NCI-H748 (cell line): ENCODE results near the gene HTRA2.

Experiments
- DNase-seq: peaks from one replicate; lab custom pipeline; 2025; ENCODE audit not compliant: unreplicated experiment; lab: John Stamatoyannopoulos, UW

Gene HTRA2

GRCh38 chr2:74538881-74539339 is 9.2 kb downstream of the HTRA2 start:
- DNase-seq, result no peak

DNA sequence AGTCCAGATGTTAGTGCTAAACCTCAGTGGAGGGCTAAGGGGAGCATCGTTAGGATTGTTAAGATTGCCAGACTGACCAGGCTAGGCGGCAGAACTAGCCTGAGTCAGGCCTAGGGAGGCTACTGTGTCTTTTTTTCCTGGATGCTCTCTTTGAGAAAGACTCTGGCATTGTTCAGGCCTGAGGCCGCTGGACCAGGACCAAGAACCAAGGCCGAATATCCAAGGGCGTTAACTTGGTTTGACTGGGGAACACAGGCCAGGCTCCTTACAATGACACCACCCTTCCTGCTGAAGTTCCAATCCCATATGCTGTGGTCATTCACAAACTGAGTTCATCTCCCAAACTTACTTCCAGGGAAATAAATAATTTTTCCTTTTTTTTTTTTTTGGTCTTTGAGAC is 10.6 kb downstream of the HTRA2 start:
- DNase-seq, result no peak

DNA sequence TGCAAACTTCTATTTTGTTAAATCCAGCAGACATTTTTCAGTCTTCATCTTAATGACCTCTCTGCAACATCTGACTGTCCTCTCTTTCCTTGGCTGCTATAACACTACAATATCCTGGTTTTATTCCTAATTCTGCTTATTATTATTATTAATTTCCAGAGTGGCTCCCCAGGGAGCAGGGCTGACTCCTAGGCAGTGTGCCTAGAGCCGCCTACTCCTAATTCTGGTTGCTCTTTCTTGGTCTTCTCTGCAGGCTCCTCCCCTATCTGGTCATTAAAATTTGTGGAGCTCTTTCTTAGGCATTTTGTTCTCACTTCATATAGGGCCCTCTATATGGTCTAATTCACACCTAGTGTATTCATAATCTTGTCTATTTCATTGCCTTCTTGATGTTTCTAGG is 13.2 kb downstream of the HTRA2 start:
- no peak for DNase-seq

DNA sequence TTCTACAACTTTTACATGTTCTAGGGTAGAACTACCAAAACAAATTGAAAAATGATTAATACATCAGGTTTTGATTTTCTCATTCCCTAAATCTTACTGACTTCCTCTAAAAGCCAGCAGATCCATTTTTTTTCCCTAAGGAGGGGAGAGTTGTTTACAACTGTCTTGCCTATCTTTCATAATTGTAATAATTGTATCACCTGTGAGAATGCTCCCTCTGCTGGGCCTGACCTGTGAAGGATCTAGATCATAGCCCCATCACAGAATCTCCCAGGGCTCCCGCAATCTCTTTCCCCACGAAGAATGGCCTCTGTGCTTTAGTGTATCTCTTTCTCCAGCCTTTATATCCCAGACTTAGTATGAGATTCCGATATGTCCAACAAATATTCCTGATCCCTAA is 14.9 kb downstream of the HTRA2 start:
- no peak for DNase-seq

GRCh38 chr2:74546004-74546403 is 16.3 kb downstream of the HTRA2 start:
- DNase-seq, result no peak

DNA sequence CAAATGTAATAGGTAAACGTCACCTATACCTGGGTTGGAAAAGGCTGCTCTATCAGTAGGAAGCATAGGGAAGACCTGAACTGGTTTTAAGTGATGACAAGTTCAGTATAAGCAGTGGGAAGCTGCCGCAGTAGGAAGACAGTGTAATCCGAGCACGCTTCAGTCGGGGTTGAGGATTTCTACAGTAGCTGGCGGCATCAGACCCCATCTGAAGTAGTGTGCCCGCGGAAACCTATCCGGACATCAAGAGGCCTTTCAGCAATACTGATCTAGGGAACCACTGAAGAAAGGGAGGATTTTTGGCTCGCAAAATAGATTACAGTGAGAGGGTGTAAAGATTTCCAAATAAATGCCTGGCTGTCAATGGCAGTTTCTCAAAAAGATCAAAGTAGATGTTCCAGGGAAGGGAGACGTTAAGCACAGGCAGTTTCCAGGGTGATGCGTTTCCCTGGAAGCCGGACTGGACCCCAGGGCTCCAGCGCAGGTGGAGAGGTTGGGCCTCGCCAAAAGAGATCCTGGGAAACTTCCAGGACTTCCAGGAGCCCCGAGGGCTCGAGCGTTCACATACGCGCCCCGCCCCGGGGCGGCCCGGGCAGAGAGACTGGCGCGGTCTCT is 18.7 kb downstream of the HTRA2 start:
- peak; percentile 56 for DNase-seq

- DNase-seq, result peak; percentile 78
These were observed 19.4 kb downstream of the HTRA2 start for GRCh38 chr2:74548900-74549826.

DNA sequence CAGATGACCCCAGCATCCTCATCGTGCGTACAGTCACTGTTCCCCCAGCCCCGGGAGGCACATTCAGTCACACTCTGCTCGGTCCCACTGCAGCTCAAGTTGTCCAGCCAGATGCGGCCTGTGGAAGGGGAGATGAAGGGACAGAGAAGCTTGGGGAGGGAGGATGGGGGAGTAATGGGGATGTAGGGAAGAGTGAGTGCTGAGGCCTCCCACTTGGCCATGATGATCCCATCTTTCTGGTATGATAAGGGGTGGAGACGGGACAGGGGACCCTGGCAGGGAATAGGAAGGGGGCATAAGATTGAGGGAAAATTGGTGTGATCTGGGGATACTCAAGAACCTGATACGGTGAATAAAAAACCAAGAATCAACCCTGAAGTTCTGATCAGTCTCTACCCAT is 20.5 kb downstream of the HTRA2 start:
- no peak for DNase-seq

DNA sequence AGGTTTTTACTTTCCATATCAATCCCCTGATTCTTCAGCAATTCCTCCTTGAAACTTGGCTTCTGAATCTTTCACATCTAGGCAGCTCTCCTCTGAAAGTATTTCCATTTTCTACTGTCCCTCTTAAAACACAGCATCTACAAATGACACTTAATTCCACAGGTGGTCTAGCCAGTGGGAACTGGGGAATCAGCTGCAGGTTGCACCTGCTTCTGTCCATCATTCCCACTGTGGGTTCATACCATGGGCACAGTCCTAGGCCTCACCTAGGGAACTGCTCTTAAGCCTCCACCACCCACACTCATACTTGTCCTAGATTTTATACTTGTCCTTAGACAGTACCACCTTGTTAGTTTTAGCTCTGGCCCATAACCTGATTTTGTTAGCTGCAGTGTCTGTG is 21.8 kb downstream of the HTRA2 start:
- no peak for DNase-seq

DNA sequence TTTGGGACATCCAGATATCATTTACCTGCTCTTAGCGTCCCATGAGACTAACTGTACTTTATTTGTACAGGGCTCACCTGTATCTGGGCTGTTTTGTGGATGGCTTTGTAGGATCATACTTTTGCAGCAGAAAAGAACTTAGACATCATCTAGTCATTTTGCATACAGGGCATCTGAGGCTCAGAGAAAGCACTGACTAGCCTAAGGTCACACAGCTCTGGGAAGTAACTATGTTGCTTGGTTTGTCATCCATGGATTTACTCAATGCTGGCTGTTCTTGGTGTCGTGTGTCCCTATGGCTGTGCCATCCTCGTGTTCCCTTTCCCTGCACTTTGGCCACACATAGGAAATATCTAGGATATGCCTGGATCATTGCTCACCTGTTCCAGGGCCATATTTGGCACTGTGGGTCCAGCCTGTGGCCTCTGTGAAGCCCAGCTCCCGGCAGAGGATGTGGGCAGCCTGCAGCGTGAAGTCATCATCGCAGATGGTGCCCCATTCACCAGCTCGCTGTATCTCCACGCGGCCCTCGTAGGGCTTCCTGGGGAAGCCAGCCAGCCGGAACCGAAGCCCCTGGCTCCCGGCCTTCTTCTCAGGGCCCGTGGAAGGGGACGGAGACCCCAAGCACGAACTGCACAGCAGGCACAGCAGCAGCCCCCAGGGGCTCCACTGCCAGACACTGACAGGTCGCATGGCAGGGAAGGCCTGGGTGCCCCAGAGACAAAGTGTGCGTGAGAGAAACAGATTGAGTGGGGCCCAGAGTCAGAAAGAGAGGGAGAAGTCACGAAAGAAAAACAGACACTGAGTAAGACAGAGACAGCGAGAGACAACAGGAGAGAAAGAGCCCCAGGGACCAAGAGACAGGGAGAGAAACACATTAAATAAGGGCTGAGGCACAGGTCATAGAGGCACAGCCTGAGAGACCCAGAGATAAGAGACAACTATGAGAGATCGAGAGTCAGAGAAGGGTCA is 22.5 kb downstream of the HTRA2 start:
- DNase-seq, result no peak

DNA sequence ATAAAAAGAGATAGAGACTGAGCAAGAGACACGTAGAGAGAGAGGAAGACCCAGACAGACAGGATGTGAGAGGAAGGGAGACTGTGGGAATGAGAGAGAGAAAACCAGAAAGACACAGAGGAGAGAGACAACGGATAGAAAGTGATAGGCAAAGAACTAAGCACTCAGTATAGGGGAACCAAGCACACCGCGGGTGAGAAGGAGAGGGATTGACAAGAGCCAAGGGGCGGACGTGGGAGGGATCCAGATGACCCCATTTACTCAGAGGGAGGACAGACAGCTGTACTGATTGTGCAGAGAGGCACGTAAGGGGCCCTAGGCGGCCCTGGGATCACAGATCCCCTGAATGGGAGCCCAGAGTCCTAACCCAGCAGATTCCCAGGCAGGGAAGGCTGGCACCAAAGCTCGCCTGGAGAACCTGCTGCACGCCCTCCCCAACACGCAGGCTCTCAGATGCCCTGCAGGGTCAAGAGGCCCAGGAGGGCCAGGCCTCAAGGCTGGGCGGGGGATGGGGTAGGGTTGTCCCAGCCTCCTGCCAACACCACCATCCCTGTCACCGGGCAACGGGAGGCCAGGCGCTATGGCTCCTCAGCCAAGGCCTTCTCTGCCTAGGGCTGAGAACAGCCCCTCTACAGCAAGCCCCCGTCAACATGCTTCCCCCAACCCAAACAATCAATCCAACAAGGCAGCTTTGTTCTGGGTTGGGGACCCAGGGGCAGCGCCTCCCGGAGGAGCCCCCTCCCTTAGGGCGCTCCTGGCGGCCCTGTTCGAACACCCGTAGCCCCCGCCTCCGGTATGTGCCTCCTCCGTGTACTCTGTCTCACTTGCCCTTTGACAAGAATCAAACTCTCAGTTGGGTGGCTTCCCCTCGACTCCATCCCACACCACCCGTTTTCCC is 23.4 kb downstream of the HTRA2 start:
- peak; percentile 15 for DNase-seq

GRCh38 chr2:74553892-74554819 is 24.4 kb downstream of the HTRA2 start, which contains the start of the genes DOK1 and LOXL3:
Gene DOK1, plus strand, starts transcription at chr2:74554720. Its CDS starts 35 bp downstream, at chr2:74554755.
Gene LOXL3, minus strand, starts transcription at chr2:74553942. Its CDS starts 1,308 bp downstream, at chr2:74552634.
- peak; percentile 74 for DNase-seq

DNA sequence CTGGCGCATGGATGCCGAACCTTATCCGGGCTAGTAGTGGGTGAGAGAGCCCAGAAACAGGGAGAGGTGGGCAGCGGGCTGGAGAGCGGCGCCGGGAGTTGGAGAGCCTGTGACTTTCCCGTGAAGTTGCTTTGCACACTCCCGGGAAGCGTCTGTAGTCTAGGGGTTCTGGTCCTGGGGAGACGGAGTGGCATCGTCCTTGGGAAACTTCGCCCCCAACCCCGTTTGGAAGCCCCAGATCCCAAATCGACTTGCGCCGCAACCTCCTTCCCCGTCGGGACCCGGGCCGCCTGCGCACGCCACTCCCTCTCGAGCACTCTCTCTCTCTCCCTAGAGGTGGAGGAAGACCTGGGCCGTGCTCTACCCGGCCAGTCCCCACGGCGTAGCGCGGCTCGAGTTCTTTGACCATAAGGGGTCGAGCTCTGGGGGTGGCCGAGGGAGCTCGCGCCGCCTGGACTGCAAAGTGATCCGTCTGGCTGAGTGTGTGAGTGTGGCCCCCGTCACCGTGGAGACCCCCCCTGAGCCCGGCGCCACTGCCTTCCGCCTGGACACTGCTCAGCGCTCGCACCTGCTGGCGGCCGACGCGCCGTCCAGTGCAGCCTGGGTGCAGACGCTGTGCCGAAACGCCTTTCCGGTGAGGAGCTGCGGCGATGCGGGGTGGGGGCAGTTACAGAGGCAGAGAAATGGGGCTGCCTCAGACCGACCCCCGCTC is 25.2 kb downstream of the HTRA2 start:
- peak; percentile 66 for DNase-seq

GRCh38 chr2:74555610-74556103 is 25.9 kb downstream of the HTRA2 start:
- DNase-seq, result no peak

DNA sequence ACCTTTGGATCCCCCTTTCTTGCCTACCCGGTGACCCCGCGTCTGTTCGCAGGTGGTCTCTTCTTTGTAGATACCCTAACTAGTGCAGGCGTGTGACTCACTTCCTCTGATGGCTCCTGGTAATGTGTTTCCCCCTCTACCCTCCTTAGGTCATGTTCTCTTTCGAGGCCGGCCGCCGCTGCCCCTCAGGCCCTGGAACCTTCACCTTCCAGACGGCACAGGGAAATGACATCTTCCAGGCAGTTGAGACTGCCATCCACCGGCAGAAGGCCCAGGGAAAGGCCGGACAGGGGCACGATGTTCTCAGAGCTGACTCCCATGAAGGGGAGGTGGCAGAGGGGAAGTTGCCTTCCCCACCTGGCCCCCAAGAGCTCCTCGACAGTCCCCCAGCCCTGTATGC is 26.4 kb downstream of the HTRA2 start:
- DNase-seq, result no peak

DNA sequence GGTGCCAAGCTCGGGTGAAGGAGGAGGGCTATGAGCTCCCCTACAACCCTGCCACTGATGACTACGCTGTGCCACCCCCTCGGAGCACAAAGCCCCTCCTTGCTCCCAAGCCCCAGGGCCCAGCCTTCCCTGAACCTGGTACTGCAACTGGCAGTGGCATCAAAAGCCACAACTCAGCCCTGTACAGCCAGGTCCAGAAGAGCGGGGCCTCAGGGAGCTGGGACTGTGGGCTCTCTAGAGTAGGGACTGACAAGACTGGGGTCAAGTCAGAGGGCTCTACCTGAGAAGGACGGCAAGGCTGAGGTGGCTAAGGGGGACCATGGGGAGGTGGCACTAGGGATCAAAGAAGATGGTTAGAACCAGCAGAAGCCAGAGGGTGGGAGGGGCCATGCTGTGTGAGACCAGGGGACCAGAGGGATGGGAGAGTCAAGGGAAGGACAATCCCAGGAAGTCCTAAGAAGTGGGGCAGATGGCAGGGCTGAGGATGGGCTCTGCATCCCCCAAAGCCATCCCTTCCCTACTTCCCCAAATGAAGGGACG is 27.2 kb downstream of the HTRA2 start:
- no peak for DNase-seq

- DNase-seq, result no peak
These were observed 28.8 kb downstream of the HTRA2 start for GRCh38 chr2:74558284-74559230.
